ENCODE data around the gene ACP2.

The ACP2 gene

GRCh38 chr11:47243454-47243853 lies 5.2 kb downstream of the ACP2 start:
- H3K4me3 ChIP-seq (ENCODE audit: low read depth, low read length, poor library complexity, severe bottlenecking) = no peak overlapping the region
- no peaks in the 10 kb centered on the region for H3K9me2 ChIP-seq (ENCODE audit: low read depth, low read length)
- 0 out of 2 replicates have a peak, but pooled peaks cover 4% of the 10 kb centered on the region for H3K79me2 ChIP-seq (ENCODE audit: insufficient read depth, low read length)
- H3K27ac ChIP-seq (ENCODE audit: low read depth, low read length, poor library complexity, severe bottlenecking) = no peak overlapping the region
- H3F3A ChIP-seq (ENCODE audit: insufficient read depth, low read length) = no peaks in the 10 kb centered on the region
- H2AFZ ChIP-seq (ENCODE audit: low read length) = no peak overlapping the region
- no peak overlapping the region for H3K9ac ChIP-seq (ENCODE audit: low read length)
- H4K20me1 ChIP-seq (ENCODE audit: insufficient read depth, low read length) = no peaks in the 10 kb centered on the region
- TF ChIP-seq EZH2 (IDR thresholded peaks at IDR 0.05; ENCODE audit: borderline replicate concordance, low read length) (no peak), CTCF (IDR thresholded peaks at IDR 0.05; ENCODE audit: low read length) (no peak)
- H3K4me2 ChIP-seq (ENCODE audit: low read length) = no peak overlapping the region
- H3K27me3 ChIP-seq (ENCODE audit: insufficient read depth, low read length) = no peaks in the 10 kb centered on the region
- peaks cover 73% of the 10 kb centered on the region for H3K36me3 ChIP-seq (ENCODE audit: insufficient read depth, low read length)
- no peaks in the 10 kb centered on the region for H3K9me3 ChIP-seq (ENCODE audit: low read length)
- H3K4me1 ChIP-seq (ENCODE audit: insufficient read depth, low read length, severe bottlenecking) = peaks cover 10% of the 10 kb centered on the region

- Histone ChIP-seq H4K20me1 (ENCODE audit: insufficient read depth, low read length) (no peaks in the 10 kb centered on the region), H3K79me2 (ENCODE audit: insufficient read depth, low read length) (no peaks in the 10 kb centered on the region), H3K4me1 (ENCODE audit: insufficient read depth, low read length, severe bottlenecking) (peaks cover 4% of the 10 kb centered on the region), H3K4me2 (ENCODE audit: low read length) (no peak overlapping the region), H3K9ac (ENCODE audit: low read length) (no peak overlapping the region), H3K9me3 (ENCODE audit: low read length) (no peaks in the 10 kb centered on the region), H3F3A (ENCODE audit: insufficient read depth, low read length) (no peaks in the 10 kb centered on the region), H2AFZ (ENCODE audit: low read length) (no peak overlapping the region), H3K36me3 (ENCODE audit: insufficient read depth, low read length) (peaks cover 81% of the 10 kb centered on the region), H3K4me3 (ENCODE audit: low read depth, low read length, poor library complexity, severe bottlenecking) (no peak overlapping the region), H3K27ac (ENCODE audit: low read depth, low read length, poor library complexity, severe bottlenecking) (no peak overlapping the region), H3K9me2 (ENCODE audit: low read depth, low read length) (no peaks in the 10 kb centered on the region), H3K27me3 (ENCODE audit: insufficient read depth, low read length) (no peaks in the 10 kb centered on the region)
- TF ChIP-seq CTCF (IDR thresholded peaks at IDR 0.05; ENCODE audit: low read length) (no peak), EZH2 (IDR thresholded peaks at IDR 0.05; ENCODE audit: borderline replicate concordance, low read length) (no peak)
Measured at GRCh38 chr11:47242596-47243192, 5.9 kb downstream of the ACP2 start.

- Histone ChIP-seq H3K4me3 (ENCODE audit: low read depth, low read length, poor library complexity, severe bottlenecking) (no peak overlapping the region), H3K27ac (ENCODE audit: low read depth, low read length, poor library complexity, severe bottlenecking) (no peak overlapping the region), H3F3A (ENCODE audit: insufficient read depth, low read length) (no peaks in the 10 kb centered on the region), H3K9me2 (ENCODE audit: low read depth, low read length) (no peaks in the 10 kb centered on the region), H3K9ac (ENCODE audit: low read length) (no peak overlapping the region), H4K20me1 (ENCODE audit: insufficient read depth, low read length) (no peaks in the 10 kb centered on the region), H3K36me3 (ENCODE audit: insufficient read depth, low read length) (peaks cover 83% of the 10 kb centered on the region), H2AFZ (ENCODE audit: low read length) (no peak overlapping the region), H3K79me2 (ENCODE audit: insufficient read depth, low read length) (no peaks in the 10 kb centered on the region), H3K27me3 (ENCODE audit: insufficient read depth, low read length) (no peaks in the 10 kb centered on the region), H3K9me3 (ENCODE audit: low read length) (no peaks in the 10 kb centered on the region), H3K4me1 (ENCODE audit: insufficient read depth, low read length, severe bottlenecking) (peaks cover 3% of the 10 kb centered on the region), H3K4me2 (ENCODE audit: low read length) (no peak overlapping the region)
- no peak for TF ChIP-seq EZH2 (IDR thresholded peaks at IDR 0.05; ENCODE audit: borderline replicate concordance, low read length)
- TF ChIP-seq CTCF (IDR thresholded peaks at IDR 0.05; ENCODE audit: low read length) = no peak
Measured at GRCh38 chr11:47241841-47242301, 6.7 kb downstream of the ACP2 start.
